AML-193 (cell line): ENCODE measurements around the gene IL20RB.
"Not testable (repeated sequence)": the region's sequence is repeated elsewhere in the genome, so short reads cannot be mapped to it uniquely, and the experiment has no call there.

ENCODE experiments used
- DNase-seq, 2 experiments: peaks; one replicate each; lab custom pipeline; 2025; lab: John Stamatoyannopoulos, UW

IL20RB gene

DNA sequence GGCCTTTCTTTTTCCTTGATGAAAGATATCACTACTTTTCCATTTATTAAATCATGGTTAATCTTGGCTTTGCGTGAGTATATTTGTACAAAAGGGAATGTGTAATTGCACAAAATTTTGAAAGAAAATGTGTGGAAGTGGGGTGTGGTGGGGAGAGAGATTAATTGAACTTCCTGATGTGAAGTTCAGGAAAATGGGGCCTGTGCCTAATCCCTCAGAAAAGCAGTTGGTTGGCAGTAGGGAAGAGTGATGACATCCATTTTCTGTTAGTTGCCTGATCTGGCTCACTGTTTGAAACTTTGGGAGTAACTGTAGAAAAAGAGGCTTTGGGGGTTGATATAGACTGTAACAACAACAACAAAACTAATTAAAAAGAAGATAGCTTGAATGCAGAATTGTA is 10.8 kb upstream of the IL20RB start:
- DNase-seq = no peak

GRCh38 chr3:136947477-136947876 is 10.3 kb upstream of the IL20RB start:
- no peak for DNase-seq

GRCh38 chr3:136949146-136949545 is 8.6 kb upstream of the IL20RB start:
- DNase-seq = peak in 1 of 2 experiments; percentile 11

GRCh38 chr3:136949708-136950107 is 8.1 kb upstream of the IL20RB start:
- DNase-seq = peak; percentile 6 to 27

- DNase-seq = no peak
These were observed 7.2 kb upstream of the IL20RB start for GRCh38 chr3:136950623-136951022.

GRCh38 chr3:136952292-136952691 is 5.5 kb upstream of the IL20RB start:
- DNase-seq = no peak

DNA sequence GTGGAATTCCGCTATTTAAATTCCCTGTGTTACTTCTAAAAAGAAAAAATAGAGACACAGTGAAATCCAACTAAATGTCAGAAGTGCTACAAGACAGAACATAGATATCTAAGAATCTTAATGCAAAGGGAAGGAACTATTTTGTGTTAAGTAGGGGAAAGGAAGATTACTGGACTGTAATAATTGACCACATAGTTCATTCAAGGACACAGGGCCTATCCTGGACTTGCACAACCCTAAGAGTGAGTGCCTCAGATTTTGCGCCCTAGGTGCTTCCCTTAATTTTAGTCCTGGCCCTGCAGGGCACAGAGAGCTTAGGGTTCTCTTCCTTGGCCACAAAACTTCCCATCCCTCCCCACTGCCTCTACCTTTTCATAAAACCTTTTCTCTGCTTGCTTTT is 3.5 kb upstream of the IL20RB start:
- DNase-seq = peak; percentile 67

DNA sequence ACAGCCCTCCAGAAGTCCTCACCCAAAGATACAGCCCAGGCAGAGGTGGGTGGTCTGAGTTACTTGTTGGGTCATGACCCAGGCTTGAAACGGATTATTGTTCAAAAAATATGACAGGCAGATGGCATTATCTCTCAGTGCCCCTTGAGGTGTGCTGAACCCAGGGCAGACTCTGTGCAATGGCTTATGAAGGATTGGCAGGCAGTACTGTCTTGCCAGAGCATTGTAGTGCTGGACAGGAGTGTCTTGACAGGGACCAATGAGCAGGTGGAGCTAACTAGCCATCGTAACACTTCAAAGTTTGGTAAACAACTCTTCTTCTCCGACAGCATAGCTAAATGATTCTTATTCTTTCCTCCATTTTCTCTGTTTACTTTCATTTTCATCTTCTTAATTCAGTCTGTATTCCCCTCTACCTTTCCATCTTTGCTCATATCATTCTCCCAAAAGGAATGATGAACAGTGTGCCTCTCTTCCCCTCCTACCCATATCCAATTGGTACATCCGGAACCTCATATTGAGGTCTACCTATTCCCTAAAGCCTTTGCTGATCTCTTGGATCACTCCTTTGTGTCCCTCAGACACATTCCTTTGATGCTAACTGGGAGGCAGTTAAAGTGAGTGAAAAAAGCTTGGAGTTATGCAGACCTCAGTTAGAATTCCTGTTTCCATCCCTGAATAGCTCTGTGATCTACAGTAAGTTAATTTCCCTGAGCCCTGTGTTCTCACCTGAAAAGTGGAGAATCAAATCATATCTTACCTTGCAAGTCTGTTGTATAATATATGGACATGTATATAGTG is 2.6 kb upstream of the IL20RB start:
- no peak for DNase-seq

GRCh38 chr3:136955813-136956212 is 2.0 kb upstream of the IL20RB start:
- no peak for DNase-seq

DNA sequence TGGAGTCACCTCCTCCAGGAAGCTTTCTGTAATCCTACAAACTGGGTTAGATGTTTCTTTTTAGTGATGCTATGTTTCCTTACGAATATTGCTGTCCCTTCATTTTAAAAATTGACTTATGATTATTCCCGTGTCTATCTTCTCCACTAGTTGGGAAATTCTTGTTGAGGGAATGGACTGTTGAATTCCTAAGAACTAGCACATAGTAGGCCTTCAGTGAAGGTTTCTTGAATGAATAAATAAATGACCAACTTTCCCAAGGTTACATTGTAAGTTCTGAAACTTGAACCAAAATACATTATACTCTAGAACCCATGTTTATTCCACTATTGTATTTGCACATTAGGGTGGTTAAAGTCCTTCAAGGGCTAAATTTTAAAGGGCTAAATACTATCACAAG is 812 bp upstream of the IL20RB start:
- no peak for DNase-seq

- DNase-seq = no peak
These were observed 1.2 kb downstream of the IL20RB start for GRCh38 chr3:136958939-136959338.

DNA sequence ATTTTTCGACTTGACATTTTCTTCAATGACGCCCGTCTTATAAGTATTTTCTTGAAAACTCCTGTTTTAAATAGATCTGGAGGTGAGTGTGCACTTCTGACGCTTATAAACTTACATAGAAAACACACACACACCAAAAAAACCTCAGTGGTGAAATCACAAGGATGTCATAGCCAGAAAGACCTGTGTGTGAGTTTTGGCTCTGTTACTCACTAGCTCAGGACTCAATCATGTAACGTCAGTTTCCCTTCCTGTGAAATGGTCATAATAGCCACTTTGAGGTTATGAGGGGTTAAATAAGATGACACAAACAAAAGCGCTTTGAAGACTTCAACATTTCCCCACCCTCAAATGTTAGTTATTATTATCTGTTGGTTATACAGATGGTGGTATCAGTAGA is 1.8 kb downstream of the IL20RB start:
- DNase-seq = no peak

DNA sequence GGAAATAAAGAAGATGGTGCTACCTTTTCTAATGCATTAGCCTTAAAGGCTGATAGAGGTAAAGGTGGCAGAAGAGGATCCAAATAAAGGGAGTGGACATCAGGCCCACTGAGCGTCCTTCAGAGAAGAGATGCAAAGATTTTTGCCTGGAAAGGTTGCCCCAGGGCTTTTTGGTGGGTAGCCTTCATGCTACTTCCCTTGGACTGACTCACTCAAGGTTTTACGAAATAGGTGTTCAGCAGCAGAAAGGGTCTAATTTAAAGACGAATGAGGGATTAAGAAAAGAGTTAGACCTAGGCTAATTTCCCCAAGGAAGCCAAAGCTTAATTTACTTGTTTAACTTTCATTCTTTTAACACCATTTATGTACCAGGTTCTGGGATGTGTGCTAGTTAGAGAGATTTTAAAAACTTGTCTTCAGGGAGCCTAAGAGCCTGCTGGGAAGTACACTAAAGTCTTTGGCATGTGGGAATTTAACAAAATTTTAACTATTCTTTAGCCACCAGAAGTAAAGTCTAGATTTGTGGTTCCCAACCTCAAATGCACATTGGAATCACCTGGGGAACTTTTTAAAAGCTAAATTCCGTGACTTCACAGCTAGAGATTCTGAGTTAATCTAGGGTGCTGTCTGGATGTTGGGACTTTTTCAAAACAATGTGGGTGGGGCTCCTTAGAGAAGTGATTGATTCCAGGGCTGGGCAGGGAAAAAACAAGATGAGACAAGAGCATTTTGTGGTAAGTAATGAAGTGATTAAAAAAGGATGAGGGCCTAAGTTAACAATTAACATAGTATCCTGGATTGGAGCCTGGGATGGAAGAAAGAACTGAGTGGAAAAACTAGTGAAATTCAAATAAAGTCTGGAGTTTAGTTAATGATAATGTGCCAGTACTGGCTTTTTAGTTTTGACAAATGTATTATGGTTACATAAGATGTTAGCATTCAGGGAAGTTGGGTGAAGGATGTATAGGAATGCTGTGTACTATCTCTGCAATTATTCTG is 3.4 kb downstream of the IL20RB start:
- no peak for DNase-seq

DNA sequence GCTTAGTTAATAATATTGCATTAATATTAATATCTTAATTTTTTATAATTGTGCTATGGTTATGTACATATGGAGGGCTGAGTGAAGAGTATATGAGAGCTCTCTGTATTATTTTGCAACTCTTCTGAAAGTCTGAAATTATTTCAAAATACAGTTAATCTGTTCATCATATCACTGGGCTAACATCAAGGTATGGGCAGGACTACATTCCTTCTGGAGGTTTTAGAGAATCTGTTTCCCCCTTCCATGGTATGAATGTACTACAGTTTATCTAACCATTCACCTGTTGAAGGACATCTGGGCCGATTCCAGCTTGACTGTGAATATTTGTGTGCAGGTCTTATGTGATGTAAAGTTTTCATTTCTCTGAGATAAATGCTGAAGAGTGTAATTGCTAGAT is 5.1 kb downstream of the IL20RB start:
- DNase-seq = no peak

DNA sequence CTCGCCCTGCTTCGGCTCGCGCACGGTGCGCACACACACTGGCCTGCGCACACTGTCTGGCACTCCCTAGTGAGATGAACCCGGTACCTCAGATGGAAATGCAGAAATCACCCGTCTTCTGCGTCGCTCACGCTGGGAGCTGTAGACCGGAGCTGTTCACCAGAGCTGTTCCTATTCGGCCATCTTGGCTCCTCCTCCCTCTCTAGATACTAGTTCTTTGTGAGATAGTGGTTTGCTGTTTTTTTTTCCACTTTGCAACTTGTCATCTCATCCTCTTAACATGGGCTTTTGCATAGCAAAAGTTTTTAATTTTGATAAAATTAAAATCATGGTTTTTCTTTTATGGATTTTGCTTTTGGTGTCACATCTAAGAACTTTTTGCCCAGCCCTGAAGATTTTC is 11.8 kb downstream of the IL20RB start:
- not testable (repeated sequence) for DNase-seq

DNA sequence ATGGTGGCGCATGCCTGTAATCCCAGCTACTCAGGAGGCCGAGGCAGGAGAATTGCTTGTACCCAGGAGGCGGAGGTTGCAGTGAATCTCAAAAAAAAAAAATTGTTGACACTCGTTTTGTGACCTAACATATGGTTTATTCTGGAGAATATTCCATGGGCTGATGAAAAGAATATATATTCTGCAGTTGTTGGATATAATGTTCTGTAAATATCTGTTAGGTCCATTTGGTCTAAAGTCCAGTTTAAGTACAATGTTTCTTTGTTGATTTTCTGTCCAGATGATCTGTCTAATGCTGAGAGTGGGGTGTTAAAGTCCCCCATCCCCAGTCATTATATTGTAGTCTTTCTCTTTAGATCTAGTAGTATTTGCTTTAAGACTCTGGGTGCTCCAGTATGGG is 15.6 kb downstream of the IL20RB start:
- DNase-seq = no peak

GRCh38 chr3:136974670-136975069 is 16.9 kb downstream of the IL20RB start:
- DNase-seq = no peak

DNA sequence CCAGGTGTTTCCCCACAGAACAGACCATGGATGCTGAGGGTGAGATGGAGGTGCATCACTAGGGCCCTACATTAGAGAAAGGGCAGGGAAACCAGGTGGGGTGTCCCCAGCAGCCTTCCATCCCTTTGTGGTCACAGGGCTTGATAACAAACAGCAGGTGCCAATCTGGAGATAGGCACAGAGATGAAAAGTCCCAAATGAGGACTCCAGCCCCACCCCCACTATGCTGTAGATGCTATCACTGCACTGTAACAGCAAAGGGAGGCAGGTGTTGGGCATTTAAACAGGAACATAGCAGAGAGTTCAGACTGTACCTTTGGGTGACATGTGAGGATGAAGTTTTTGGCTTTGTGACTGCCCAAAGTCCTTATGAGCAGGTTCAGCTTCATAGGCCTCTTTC is 21.4 kb downstream of the IL20RB start:
- no peak for DNase-seq

DNA sequence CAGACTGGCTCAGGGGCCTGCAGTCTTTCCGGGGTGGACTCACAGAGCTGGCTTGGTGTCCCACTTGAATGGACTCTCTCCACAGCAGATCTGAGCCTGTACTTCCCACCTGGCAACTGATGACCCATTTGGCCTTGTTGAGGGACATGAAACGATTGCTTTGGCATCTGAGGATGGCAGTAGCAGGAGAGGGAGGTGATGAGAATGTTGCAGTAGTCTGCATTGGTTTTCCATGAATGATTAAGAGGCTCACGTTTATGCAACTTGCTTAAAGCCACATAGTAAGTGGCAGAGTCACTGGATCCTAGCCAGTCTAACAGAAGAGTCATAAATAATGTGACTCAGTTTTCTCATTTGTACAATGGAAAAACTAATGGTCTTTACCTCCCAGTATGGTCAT is 21.9 kb downstream of the IL20RB start:
- no peak for DNase-seq

DNA sequence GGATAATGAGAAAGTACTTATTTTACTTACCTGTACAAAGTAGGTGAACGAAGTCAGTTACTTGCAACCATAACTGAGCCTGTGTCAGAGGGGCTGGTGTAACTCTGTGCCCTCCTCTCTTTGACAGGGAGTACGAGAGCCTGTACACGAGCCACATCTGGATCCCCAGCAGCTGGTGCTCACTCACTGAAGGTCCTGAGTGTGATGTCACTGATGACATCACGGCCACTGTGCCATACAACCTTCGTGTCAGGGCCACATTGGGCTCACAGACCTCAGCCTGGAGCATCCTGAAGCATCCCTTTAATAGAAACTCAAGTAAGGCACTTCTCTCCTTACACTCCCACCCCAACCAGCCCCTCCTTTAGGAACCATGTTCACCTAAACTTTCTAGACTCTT is 24.2 kb downstream of the IL20RB start:
- no peak for DNase-seq

DNA sequence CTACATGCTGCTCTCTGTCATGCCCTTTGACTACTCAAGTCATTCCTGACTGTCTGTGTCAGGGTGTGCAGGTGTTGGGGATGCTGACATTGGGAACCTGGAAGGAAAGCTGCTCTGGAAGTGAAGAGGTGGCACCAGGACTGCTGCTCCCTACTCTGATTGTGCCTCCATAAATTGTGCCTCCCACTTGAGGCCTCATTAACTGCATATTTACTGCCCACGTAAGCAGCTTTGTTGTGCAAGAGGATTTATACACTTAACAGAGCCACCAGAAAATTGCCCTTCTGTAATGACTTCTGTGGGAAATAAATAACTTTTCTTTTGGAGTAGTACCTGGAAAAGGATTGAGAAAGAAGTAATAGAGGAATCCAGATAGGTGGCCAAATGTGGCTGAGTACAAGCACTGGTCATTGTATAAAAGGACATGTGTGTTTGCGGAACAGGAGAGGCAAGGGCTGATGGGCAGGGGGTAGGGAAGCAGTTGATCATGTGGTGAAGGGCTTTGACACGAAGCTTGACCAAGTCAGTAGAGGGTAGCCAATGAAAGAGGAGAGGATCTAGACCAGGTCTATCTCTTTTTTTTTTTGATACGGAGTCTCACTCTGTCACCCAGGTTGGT is 24.8 kb downstream of the IL20RB start:
- DNase-seq = no peak

DNA sequence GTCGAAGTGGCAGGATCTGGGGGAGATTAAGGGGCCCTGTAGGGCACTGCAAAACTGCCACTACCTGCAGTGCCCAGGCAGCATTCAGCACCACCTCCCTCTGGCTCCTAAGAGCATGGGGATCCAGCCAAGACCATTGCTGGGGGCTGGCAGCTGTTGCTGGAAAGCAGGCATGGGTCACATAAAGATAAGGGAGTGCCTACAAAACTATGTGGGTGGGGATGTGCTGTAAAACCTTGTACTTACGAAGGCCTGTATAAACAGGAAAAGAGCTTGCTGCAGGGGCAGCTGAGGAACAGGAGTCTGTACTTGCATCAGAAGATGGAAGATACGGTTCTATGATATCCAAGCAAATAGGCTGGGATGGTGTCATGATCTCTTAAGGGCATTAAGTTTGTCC is 27.1 kb downstream of the IL20RB start:
- DNase-seq = no peak
